IMR-90 (cell line): ENCODE data around the gene CRACDL. TPM values are rescaled to one million over a fixed set of nuclear protein-coding genes. Genes with fewer than 3 reads are reported as not detected.

Experiments
- ATAC-seq: fragments of 200-7000 bp; cut with Tn5 transposase; 2 replicates; pipeline ENCODE4 v1.9.1; 2020; ENCODE audit warnings: low read depth, mild to moderate bottlenecking, moderate library complexity
- BruUV-seq: library from RNA; stranded (reverse); fragments of 400-500 nt; replicated peaks from 2 replicates; lab custom pipeline; 2021; lab: Mats Ljungman, UMichigan
- CTCF ChIA-PET: fragments of 300-600 bp; formaldehyde crosslinking; extraction: SDS; loops from one replicate; lab custom pipeline; 2021; ENCODE audit warnings: antibody characterized with exemption; lab: Yijun Ruan, JAX
- POLR2A ChIA-PET: fragments of 300-600 bp; sonication (Branson Sonifier 250); formaldehyde crosslinking; loops from one replicate; lab custom pipeline; 2022; ENCODE audit warnings: antibody characterized with exemption; ENCODE audit not compliant: unreplicated experiment; lab: Charles Lee
- DNase-seq: peaks from one replicate; pipeline ENCODE4 v3.0.0; 2013
- H2AFZ ChIP-seq: replicated peaks from 2 replicates; pipeline ENCODE3; 2013; ENCODE audit warnings: low read length, mild to moderate bottlenecking; ENCODE audit not compliant: poor library complexity
- H2AK5ac ChIP-seq: 2 replicates; pipeline ENCODE4 v1.6.1; 2013; ENCODE audit warnings: low read depth, low read length, inconsistent platforms
- H2AK9ac ChIP-seq: replicated peaks from 2 replicates; pipeline ENCODE3; 2013; ENCODE audit warnings: mild to moderate bottlenecking, low read depth, low read length, moderate library complexity; ENCODE audit not compliant: poor library complexity
- H2BK120ac ChIP-seq: 2 replicates; pipeline ENCODE4 v1.6.1; 2013; ENCODE audit warnings: low read depth, low read length, inconsistent platforms
- H2BK15ac ChIP-seq: 3 replicates; pipeline ENCODE4 v1.6.1; 2013; ENCODE audit warnings: low read depth, low read length, inconsistent platforms
- H2BK20ac ChIP-seq: 2 replicates; pipeline ENCODE4 v1.6.1; 2013; ENCODE audit warnings: low read depth, mild to moderate bottlenecking, inconsistent platforms, low read length, moderate library complexity
- H2BK5ac ChIP-seq: 2 replicates; pipeline ENCODE4 v1.6.1; 2013; ENCODE audit warnings: mild to moderate bottlenecking, low read depth, low read length, inconsistent platforms; ENCODE audit not compliant: poor library complexity, severe bottlenecking
- H3K14ac ChIP-seq: replicated peaks from 2 replicates; pipeline ENCODE4 v1.6.1; 2013; ENCODE audit warnings: low read depth, low read length, inconsistent platforms
- H3K18ac ChIP-seq: 2 replicates; pipeline ENCODE4 v1.6.1; 2013; ENCODE audit warnings: low read depth, low read length, control low read depth
- H3K23ac ChIP-seq: 2 replicates; pipeline ENCODE4 v1.6.1; 2013; ENCODE audit warnings: low read depth, low read length, inconsistent platforms
- H3K27ac ChIP-seq: 2 replicates; pipeline ENCODE4 v1.5.1; 2013; ENCODE audit warnings: mild to moderate bottlenecking, control low read depth, low read length; ENCODE audit not compliant: insufficient read depth
- H3K27me3 ChIP-seq: 2 replicates; pipeline ENCODE4 v1.6.1; 2013; ENCODE audit warnings: low read length; ENCODE audit not compliant: control insufficient read depth, insufficient read depth
- H3K36me3 ChIP-seq: 2 replicates; pipeline ENCODE4 v1.6.1; 2013; ENCODE audit warnings: low read length, mixed read lengths; ENCODE audit not compliant: control insufficient read depth, insufficient read depth
- H3K4ac ChIP-seq: 2 replicates; pipeline ENCODE4 v1.6.1; 2013; ENCODE audit warnings: low read depth, low read length, inconsistent platforms
- H3K4me1 ChIP-seq: 2 replicates; pipeline ENCODE4 v1.6.1; 2013; ENCODE audit warnings: low read length, mixed read lengths; ENCODE audit not compliant: control insufficient read depth, insufficient read depth
- H3K4me2 ChIP-seq: 2 replicates; pipeline ENCODE4 v1.6.1; 2013; ENCODE audit warnings: low read depth, mild to moderate bottlenecking, control low read depth, low read length, moderate library complexity
- H3K4me3 ChIP-seq: 2 replicates; pipeline ENCODE4 v1.5.1; 2013; ENCODE audit warnings: low read depth, mild to moderate bottlenecking, control low read depth, low read length, moderate library complexity; ENCODE audit not compliant: insufficient read depth
- H3K56ac ChIP-seq: 2 replicates; pipeline ENCODE4 v1.6.1; 2013; ENCODE audit warnings: low read length, inconsistent platforms; ENCODE audit not compliant: insufficient read depth; ENCODE audit errors: extremely low read depth
- H3K79me1 ChIP-seq, 2 experiments: 2 replicates each; pipeline ENCODE4 v1.6.1; 2013; ENCODE audit warnings: low read length in 2 of 2, inconsistent platforms in 1 of 2, low read depth in 1 of 2
- H3K9ac ChIP-seq: 2 replicates; pipeline ENCODE4 v1.6.1; 2013; ENCODE audit warnings: low read depth, low read length, control low read depth
- H3K9me1 ChIP-seq: 2 replicates; pipeline ENCODE4 v1.6.1; 2013; ENCODE audit warnings: low read length, inconsistent platforms; ENCODE audit not compliant: insufficient read depth
- H3K9me3 ChIP-seq: 2 replicates; pipeline ENCODE4 v1.6.1; 2013; ENCODE audit warnings: low read length; ENCODE audit not compliant: control insufficient read depth, insufficient read depth
- H4K20me1 ChIP-seq: 2 replicates; pipeline ENCODE4 v1.6.1; 2013; ENCODE audit warnings: low read length, inconsistent platforms; ENCODE audit not compliant: insufficient read depth
- H4K5ac ChIP-seq: 2 replicates; pipeline ENCODE4 v1.6.1; 2013; ENCODE audit warnings: mild to moderate bottlenecking, low read depth, low read length, control low read depth
- H4K8ac ChIP-seq, 2 experiments: 2 replicates each; pipeline ENCODE4 v1.6.1; 2013; ENCODE audit warnings: low read depth in 2 of 2, low read length in 2 of 2, control low read depth in 1 of 2, inconsistent platforms in 1 of 2
- H4K91ac ChIP-seq: 2 replicates; pipeline ENCODE4 v1.6.1; 2013; ENCODE audit warnings: low read depth, low read length, inconsistent platforms; ENCODE audit not compliant: insufficient read depth
- RCOR1 ChIP-seq: IDR thresholded peaks from 2 replicates; pipeline ENCODE4 v1.6.1; 2012; ENCODE audit warnings: mild to moderate bottlenecking, low read length, improper control_type of control experiment; ENCODE audit not compliant: insufficient replicate concordance
- RFX5 ChIP-seq: IDR thresholded peaks from 2 replicates; pipeline ENCODE4 v1.8.0; 2012; ENCODE audit warnings: low read depth, mild to moderate bottlenecking, low read length, moderate library complexity
- SMC3 ChIP-seq: fragments of 150-350 bp; IDR thresholded peaks from 2 replicates; pipeline ENCODE4 v1.6.1; 2016; ENCODE audit warnings: low read depth, mild to moderate bottlenecking, antibody characterized with exemption, low read length, moderate library complexity
- WGBS, 2 experiments: methylation state at CpG; one replicate each; pipeline versions ENCODE4 v1.1.5 to v1.1.7; 2013; ENCODE audit warnings: missing lambda C conversion rate in 2 of 2; ENCODE audit not compliant: insufficient read length in 1 of 2; ENCODE audit errors: extremely low coverage in 2 of 2; 5-methylcytosine and 5-hydroxymethylcytosine counted together
- dilution Hi-C: fragments of 300-500 bp; cut with HindIII; formaldehyde crosslinking; loops from one replicate; pipeline ENCODE4 v1.14.3; 2018; ENCODE audit warnings: low sequenced_read_pairs; ENCODE audit not compliant: unreplicated experiment
- in situ Hi-C: fragments of 300-500 bp; cut with MboI; formaldehyde crosslinking; loops from 3 replicates; pipeline ENCODE4 v1.14.3; 2019; ENCODE audit warnings: low sequenced_read_pairs, inconsistent platforms, mixed read lengths
- intact Hi-C: fragments of 100-400 bp; cut with micrococcal nuclease; formaldehyde crosslinking; loops from 2 replicates; pipeline ENCODE4 v1.10.0; 2022
- polyA plus RNA-seq, 3 experiments: library from polyadenylated mRNA; depleted of rRNA; stranded (reverse); fragments of >200 nt; gene quantifications; 2 replicates each; pipeline ENCODE4 v1.2.3, GENCODE V29; 2012; ENCODE audit warnings: low replicate concordance in 1 of 3
- total RNA-seq: library from RNA; depleted of rRNA; stranded (reverse); fragments of >200 nt; gene quantifications from 2 replicates; pipeline ENCODE4 v1.2.3, GENCODE V29; 2012

Gene CRACDL
- total and polyA plus RNA-seq, 2 of the 4 experiments (the other 2 are of a cell fraction), result not detected

- Histone ChIP-seq H2BK120ac (no peak overlapping the region), H2AK9ac (no peak overlapping the region), H4K5ac (no peak overlapping the region), H3K27ac (no peak overlapping the region), H3K4me2 (no peak overlapping the region), H3K79me1 (no peaks in the 10 kb centered on the region), H3K27me3 (peaks cover 33% of the 10 kb centered on the region), H3K14ac (no peak overlapping the region), H2AK5ac (no peak overlapping the region), H3K4ac (no peak overlapping the region), H3K9ac (no peak overlapping the region), H3K23ac (no peak overlapping the region), H3K9me1 (no peaks in the 10 kb centered on the region), H2AFZ (no peak overlapping the region), H2BK20ac (no peak overlapping the region), H4K91ac (no peak overlapping the region), H3K4me1 (no peaks in the 10 kb centered on the region), H4K8ac (no peak overlapping the region), H2BK15ac (no peak overlapping the region), H3K4me3 (no peak overlapping the region), H3K18ac (no peak overlapping the region), H4K20me1 (no peaks in the 10 kb centered on the region), H3K36me3 (no peaks in the 10 kb centered on the region), H3K9me3 (no peaks in the 10 kb centered on the region), H2BK5ac (no peak overlapping the region), H3K56ac (no peak overlapping the region)
- ChIA-PET POLR2A (no interaction called here), CTCF (interaction anchor here (0.7 kb wide), 1 partner anchor 27 kb away, joined by 4 read pairs; no protein-coding TSS in a partner anchor)
- TF ChIP-seq RFX5, result no peak
- no peak for TF ChIP-seq SMC3
- no peak for TF ChIP-seq RCOR1
- in situ Hi-C loops (loop anchor here (25.0 kb wide), 1 partner anchor 416 kb away; no protein-coding TSS in a partner anchor), dilution Hi-C loops (no loop called here), intact Hi-C loops (no loop called here)
- ATAC-seq (no peak), DNase-seq (no peak)
- BruUV-seq, result no TSS peak
- WGBS, 2 experiments, result no CpG with 5 or more reads among the region's 7 CpGs
Observed at GRCh38 chr2:98828369-98828744, 107.7 kb downstream of the CRACDL start.
